LNCaP clone FGC (cell line): ENCODE measurements around the gene PROM2.

ENCODE experiments used
- DNase-seq: peaks from one replicate; pipeline ENCODE4 v3.0.0-alpha.2; 2011; ENCODE audit warnings: low read depth
- H3K4me3 ChIP-seq: 2 replicates; pipeline ENCODE4 v1.5.1; 2011; ENCODE audit warnings: mild to moderate bottlenecking, low read depth, low read length, control low read depth
- TF ChIP-seq, protein P1 (sequence below): IDR thresholded peaks from 2 replicates; pipeline ENCODE4 v1.5.1; 2012; ENCODE audit warnings: mild to moderate bottlenecking; ENCODE audit not compliant: control insufficient read depth, insufficient read depth; ENCODE audit errors: extremely low read depth

PROM2 gene, protein sequence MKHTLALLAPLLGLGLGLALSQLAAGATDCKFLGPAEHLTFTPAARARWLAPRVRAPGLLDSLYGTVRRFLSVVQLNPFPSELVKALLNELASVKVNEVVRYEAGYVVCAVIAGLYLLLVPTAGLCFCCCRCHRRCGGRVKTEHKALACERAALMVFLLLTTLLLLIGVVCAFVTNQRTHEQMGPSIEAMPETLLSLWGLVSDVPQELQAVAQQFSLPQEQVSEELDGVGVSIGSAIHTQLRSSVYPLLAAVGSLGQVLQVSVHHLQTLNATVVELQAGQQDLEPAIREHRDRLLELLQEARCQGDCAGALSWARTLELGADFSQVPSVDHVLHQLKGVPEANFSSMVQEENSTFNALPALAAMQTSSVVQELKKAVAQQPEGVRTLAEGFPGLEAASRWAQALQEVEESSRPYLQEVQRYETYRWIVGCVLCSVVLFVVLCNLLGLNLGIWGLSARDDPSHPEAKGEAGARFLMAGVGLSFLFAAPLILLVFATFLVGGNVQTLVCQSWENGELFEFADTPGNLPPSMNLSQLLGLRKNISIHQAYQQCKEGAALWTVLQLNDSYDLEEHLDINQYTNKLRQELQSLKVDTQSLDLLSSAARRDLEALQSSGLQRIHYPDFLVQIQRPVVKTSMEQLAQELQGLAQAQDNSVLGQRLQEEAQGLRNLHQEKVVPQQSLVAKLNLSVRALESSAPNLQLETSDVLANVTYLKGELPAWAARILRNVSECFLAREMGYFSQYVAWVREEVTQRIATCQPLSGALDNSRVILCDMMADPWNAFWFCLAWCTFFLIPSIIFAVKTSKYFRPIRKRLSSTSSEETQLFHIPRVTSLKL

DNA sequence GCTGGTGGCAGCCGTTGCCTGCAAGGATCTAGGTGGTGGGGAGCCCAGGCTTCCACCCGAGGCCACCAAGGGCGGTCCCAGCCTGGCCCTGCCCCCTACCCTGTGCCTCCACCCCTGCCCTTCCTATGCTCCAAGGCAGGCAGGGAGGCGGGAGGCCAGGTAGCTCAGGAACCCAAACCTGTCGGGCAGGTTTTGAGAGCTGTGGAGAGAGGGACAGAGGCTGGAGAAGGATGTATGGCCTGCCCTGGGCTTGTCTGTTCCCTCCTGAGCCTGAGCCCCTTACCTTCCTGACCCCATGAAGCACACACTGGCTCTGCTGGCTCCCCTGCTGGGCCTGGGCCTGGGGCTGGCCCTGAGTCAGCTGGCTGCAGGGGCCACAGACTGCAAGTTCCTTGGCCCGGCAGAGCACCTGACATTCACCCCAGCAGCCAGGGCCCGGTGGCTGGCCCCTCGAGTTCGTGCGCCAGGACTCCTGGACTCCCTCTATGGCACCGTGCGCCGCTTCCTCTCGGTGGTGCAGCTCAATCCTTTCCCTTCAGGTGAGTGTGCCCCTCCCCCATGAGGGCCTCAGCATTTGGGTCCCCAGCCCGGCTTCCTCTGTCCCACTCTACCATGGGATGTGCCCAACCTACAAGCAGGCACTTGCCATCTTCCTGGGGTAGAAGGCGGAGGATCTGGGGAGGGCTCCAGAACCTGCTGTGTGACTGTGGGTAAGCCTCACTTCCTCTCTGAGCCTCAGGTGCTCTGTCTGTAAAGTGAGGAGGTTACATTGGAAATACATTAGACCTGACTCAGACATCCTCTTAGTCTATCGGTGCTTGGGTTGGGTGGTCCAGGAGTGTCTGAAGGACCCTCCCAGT is at the start of gene PROM2:
TSS of gene PROM2 (plus strand) at position 159 of the 860 bp plus-strand sequence. CDS start at position 296, 137 bp downstream.
- peak within 1 kb of the TSS; percentile 84 for H3K4me3 ChIP-seq
- TF ChIP-seq, protein P1, sequence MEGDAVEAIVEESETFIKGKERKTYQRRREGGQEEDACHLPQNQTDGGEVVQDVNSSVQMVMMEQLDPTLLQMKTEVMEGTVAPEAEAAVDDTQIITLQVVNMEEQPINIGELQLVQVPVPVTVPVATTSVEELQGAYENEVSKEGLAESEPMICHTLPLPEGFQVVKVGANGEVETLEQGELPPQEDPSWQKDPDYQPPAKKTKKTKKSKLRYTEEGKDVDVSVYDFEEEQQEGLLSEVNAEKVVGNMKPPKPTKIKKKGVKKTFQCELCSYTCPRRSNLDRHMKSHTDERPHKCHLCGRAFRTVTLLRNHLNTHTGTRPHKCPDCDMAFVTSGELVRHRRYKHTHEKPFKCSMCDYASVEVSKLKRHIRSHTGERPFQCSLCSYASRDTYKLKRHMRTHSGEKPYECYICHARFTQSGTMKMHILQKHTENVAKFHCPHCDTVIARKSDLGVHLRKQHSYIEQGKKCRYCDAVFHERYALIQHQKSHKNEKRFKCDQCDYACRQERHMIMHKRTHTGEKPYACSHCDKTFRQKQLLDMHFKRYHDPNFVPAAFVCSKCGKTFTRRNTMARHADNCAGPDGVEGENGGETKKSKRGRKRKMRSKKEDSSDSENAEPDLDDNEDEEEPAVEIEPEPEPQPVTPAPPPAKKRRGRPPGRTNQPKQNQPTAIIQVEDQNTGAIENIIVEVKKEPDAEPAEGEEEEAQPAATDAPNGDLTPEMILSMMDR: no peak
- peak; percentile 82 for DNase-seq

DNA sequence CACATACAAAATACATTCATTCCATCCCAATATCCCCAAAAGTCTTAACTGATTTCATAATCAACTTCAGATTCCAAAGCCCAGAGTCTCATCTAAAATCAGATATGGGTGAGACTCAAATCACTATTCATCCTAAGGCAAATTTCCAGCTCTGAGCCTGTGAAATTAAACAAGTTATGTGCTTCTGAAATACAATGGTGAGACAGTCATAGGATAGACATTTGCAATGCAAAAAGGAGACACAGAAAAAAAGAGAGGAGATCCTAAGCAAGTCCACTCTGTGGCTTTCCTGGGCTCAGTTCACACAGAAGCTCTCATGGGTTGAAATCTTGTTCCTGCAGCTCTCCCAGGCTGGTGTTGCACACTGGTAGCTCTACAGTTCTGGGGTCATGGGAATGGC is 48.6 kb upstream of the PROM2 start:
- DNase-seq: no peak
- TF ChIP-seq, protein P1: no peak
- H3K4me3 ChIP-seq: no peak overlapping the region

DNA sequence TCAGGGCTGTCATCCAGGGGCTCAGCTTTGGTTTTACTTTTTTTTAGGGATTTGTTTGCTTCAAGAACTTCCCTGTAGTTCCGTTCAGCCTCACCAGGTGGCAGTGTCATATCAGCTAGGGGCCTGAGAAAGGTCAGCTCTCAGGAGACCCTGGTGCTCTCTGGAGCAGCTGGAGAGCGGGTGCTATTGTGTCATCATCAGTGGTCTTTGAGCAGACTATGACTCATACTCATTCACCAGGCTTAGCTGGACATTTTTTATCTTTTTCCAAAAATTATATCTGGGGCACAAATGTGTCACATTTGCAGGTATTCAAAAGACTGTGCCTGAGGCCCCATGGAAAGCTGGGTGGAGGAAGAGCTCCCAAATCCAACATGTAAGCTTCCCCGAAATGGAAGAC is 42.5 kb upstream of the PROM2 start:
- peak; percentile 50 for DNase-seq
- TF ChIP-seq, protein P1: peak; percentile 90
- no peak overlapping the region for H3K4me3 ChIP-seq

DNA sequence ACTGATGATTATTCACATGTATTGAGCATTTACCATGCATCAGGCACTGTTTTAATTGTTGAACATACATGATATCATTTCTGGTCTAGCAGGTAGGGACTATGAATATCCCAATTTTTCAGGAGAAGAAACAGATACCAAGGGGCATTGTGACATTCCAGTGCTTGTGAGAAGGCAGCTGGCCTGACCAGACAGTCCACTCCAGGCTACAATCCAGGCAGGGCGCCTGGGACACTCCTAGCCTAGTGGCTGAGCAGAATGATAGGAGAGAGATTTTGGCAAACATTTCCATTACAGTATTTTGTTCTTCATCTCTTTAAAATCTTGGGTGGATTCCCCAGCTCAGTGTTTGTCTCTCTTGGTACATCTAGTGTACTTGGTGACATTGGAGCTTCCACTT is 42.0 kb upstream of the PROM2 start:
- no peak overlapping the region for H3K4me3 ChIP-seq
- TF ChIP-seq, protein P1: no peak
- DNase-seq: no peak

DNA sequence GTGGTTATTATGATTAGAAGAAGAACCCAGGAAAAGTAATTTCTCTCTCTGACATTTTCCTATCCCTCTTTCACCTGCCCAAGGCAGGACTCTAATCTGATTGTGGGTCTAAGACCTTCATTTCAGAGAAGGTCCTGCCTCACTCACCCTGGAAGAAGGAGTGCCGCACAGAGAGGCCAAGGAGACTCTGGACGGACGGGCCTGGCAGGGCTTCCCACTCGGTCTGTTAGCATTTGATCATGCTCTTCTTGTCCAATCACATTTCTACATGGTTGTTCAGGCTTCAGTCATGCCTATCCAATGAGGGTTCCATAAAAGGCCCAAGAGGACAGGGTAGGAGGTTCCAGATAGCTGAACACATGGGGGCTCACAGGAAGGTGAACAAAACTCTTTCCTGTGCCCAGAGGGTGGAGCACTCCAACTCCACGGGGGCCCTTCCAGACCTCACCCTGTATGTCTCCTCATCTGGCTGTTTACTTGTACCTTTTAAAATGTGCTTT is 39.9 kb upstream of the PROM2 start:
- no peak overlapping the region for H3K4me3 ChIP-seq
- DNase-seq: no peak
- TF ChIP-seq, protein P1: no peak

DNA sequence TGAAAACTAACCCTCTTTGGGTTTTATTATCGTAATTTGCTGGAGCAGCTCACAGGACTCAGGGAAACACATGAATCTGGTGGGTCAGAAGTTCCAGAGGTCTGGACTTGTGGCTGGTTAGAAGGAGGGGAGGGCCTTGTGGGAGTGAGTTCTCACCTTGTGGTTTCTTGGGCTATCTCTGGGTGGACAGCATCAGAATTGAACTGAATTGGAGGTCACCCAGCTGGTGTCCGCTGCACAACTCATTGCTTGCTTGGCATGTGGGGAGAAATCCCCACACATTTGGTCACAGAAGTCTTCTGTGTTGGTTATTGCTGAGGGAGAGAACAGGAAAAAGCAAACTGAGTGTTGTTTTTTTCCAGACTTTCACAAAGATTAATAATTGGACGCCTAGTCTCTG is 39.4 kb upstream of the PROM2 start:
- H3K4me3 ChIP-seq: no peak overlapping the region
- no peak for DNase-seq
- TF ChIP-seq, protein P1: no peak
